Activated naive CD4-positive, alpha-beta T cell treated with Interleukin-2 at 50 U/mL for 16 hours (primary cell): ENCODE measurements around the gene MROH8.

Experiments
- DNase-seq: peaks from one replicate; pipeline ENCODE4 v3.0.0-alpha.2; 2020

MROH8 gene

GRCh38 chr20:37178839-37179682 is at the start of gene MROH8, which contains the start of gene RPN2:
Gene MROH8, minus strand, starts transcription at chr20:37179548.
Gene RPN2, plus strand, starts transcription at chr20:37179330. Its CDS starts 27 bp downstream, at chr20:37179357.
- peak; percentile 96 for DNase-seq

GRCh38 chr20:37228656-37229055 is 49.3 kb upstream of the MROH8 start:
- DNase-seq = no peak

GRCh38 chr20:37228082-37228481 is 48.7 kb upstream of the MROH8 start:
- no peak for DNase-seq

DNA sequence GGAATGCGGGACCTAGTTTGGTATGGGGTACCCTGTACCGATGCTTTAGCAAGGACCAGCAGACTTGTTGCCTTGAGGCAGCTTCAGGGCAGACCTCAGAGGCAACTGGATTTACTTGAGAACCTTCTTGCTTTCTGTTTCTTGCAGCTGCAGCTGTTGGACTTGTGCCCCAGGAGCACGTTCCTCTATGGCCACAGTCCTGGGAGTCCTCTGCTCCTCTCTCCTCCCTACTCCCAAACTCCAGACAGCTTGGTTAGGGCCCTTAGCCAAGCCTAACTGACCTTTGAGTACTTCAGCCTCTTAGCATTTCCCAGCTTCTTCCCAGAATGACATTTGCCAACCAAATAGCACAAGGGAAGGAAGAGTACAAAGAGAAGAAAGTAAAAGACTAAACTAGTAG is 47.5 kb upstream of the MROH8 start:
- no peak for DNase-seq

- DNase-seq = no peak
These were observed 45.8 kb upstream of the MROH8 start for GRCh38 chr20:37225146-37225545.

DNA sequence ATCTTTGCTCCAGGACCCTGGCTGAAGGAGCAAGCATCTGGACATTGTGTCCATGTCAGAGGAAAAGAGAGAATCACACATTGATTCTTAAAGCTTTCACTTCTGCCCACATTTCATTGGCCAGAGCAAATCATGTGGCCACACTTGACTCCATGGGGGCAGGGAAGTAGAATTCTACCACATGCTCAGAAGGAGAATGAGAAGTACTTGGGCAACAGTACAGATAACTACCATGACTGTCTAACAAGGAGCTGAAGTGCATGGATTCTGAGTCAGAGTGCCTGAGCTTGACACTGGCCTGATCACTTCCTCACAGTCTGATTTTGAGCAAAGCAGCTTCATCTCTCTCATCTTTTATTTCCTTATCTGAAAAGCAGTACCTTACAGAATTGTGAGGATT is 43.7 kb upstream of the MROH8 start:
- no peak for DNase-seq

- DNase-seq = no peak
These were observed 42.7 kb upstream of the MROH8 start for GRCh38 chr20:37222086-37222485.

GRCh38 chr20:37220731-37221130 is 41.4 kb upstream of the MROH8 start:
- DNase-seq = no peak

GRCh38 chr20:37219751-37220668 is 40.7 kb upstream of the MROH8 start:
- DNase-seq = no peak

DNA sequence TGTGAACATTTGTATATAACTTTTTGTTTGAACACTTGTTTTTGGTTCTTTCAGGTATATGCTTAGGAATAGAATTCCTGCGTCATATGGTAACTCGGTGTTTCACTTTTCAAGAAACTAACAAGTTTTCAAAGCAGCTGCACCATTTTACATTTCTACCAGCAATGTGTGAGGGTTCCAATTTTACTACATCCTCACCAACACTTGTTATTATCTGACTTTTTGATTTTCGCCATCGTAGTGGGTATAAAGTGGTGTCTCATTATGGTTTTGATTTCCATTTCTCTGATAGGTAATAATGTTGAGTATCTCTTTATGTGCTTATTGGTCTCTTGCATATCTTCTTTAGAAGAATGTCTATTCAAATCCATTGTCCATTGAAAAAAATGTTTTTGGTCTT is 39.6 kb upstream of the MROH8 start:
- no peak for DNase-seq

GRCh38 chr20:37218441-37218840 is 39.1 kb upstream of the MROH8 start:
- DNase-seq = no peak

- no peak for DNase-seq
These were observed 30.4 kb upstream of the MROH8 start for GRCh38 chr20:37209661-37210314.

- DNase-seq = no peak
These were observed 29.8 kb upstream of the MROH8 start for GRCh38 chr20:37209193-37209592.

- no peak for DNase-seq
These were observed 27.8 kb upstream of the MROH8 start for GRCh38 chr20:37207171-37207570.

DNA sequence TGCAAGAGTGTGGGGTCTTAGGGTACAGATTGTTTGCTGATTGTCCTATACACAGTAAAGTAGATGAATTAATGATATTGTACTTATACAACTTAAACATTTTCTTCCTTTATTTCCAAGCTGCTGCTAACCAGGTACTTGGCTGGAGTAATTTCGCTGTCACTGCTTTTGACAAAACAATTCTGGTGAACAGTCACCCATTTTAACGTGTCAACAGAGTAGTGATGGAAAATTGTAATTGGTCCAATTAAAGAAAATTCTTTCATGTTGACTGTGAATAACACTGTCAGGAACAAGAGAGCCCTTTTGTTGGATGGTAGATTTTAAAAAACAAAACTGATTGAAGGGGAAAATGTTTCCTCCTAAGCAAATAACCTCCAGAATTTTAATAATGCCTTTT is 26.4 kb upstream of the MROH8 start:
- no peak for DNase-seq

- DNase-seq = no peak
These were observed 25.8 kb upstream of the MROH8 start for GRCh38 chr20:37205130-37205529.

DNA sequence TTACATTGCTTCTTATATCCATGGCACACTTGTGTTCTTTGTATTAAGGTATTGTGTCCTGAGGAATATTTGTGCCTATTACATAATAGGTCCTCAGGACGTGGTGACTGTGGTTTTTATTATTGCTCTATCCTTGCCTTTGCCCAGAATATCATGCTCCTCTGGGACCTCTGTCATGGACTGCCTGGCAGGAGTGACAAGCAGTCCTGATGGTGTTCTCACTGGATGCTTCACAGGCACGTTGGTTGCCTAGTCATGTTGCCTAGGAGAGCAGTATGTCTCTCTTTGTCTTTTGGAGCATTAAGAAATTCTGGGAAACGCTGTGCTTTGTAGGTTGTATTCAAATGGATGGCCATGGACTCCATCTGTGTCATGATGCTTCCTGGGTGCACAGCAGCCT is 24.7 kb upstream of the MROH8 start:
- no peak for DNase-seq

DNA sequence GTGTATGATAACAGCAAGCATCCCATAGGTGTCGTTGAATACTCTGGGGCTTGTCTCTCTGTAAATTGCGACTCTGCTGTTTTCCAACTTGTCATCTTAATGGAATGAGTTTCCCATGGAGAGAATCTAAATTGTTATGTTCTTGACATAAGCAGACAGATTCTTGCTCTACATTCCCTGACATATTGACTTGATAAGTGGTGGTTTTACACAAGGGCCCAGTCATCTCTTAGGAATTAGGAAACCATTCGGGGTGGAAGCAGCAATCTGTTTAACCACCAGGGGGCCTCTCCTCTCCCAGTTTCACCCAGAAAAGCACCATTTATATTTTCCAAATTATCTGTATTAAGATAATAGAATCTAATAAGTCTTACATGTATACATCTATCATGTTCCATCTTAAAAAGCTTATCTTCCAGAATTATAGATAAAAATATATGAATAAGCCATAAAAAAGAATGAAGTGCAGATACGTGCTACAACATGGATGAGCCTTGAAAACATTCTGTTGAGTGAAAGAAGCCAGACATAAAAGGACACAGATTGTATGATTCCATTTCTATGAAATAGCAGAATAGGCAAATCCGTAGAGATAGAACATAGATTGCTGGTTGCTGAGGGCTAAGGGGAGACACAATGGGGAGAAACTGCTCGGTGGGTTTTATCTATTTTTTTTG is 23.1 kb upstream of the MROH8 start:
- peak; percentile 27 for DNase-seq

GRCh38 chr20:37201827-37202162 is 22.4 kb upstream of the MROH8 start:
- DNase-seq = no peak

GRCh38 chr20:37200926-37201826 is 21.8 kb upstream of the MROH8 start:
- DNase-seq = no peak

DNA sequence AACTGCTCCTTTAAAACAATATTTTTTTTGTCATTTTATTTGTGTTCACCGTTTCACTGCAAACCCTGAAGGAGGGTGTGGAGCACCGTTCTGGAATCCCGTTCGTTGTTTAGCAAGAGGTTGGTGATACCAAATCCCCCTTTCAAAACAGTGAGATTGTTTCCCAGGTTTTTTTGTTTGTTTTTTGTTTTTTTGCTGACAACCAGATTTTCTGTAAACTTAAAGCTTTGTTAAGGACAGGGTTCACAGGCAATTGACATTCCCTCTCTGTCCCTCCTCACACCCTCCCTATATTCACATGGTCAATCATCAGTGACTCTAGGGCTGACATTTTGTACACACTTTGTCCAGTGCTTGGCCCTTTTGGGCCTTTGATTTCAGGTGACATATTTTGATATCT is 21.0 kb upstream of the MROH8 start:
- no peak for DNase-seq
